Neural progenitor cell (in vitro differentiated cells): ENCODE data around the gene SLCO3A1.

Experiments used
- EZH2 ChIP-seq: fragments of 200-600 bp; sonication (generic); IDR thresholded peaks from 2 replicates; pipeline ENCODE4 v1.6.1; 2017; ENCODE audit warnings: antibody characterized with exemption, mild to moderate bottlenecking, moderate library complexity
- TF ChIP-seq, protein P1 (sequence below): fragments of 200-600 bp; sonication (generic); IDR thresholded peaks from 2 replicates; pipeline ENCODE4 v1.5.1; 2017; ENCODE audit warnings: antibody characterized with exemption, mild to moderate bottlenecking

- TF ChIP-seq, protein P1, sequence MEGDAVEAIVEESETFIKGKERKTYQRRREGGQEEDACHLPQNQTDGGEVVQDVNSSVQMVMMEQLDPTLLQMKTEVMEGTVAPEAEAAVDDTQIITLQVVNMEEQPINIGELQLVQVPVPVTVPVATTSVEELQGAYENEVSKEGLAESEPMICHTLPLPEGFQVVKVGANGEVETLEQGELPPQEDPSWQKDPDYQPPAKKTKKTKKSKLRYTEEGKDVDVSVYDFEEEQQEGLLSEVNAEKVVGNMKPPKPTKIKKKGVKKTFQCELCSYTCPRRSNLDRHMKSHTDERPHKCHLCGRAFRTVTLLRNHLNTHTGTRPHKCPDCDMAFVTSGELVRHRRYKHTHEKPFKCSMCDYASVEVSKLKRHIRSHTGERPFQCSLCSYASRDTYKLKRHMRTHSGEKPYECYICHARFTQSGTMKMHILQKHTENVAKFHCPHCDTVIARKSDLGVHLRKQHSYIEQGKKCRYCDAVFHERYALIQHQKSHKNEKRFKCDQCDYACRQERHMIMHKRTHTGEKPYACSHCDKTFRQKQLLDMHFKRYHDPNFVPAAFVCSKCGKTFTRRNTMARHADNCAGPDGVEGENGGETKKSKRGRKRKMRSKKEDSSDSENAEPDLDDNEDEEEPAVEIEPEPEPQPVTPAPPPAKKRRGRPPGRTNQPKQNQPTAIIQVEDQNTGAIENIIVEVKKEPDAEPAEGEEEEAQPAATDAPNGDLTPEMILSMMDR = no peak
- TF ChIP-seq EZH2 = no peak
Observed at GRCh38 chr15:91988655-91989054, 135.1 kb downstream of the SLCO3A1 start.
